SKM-1 (cell line): ENCODE results near the gene ASB2.

ENCODE experiments used
- DNase-seq: peaks from one replicate; lab custom pipeline; 2025; ENCODE audit not compliant: unreplicated experiment; lab: John Stamatoyannopoulos, UW

The ASB2 gene

GRCh38 chr14:93950948-93951634, 25.3 kb downstream of the ASB2 start:
- DNase-seq: no peak

DNA sequence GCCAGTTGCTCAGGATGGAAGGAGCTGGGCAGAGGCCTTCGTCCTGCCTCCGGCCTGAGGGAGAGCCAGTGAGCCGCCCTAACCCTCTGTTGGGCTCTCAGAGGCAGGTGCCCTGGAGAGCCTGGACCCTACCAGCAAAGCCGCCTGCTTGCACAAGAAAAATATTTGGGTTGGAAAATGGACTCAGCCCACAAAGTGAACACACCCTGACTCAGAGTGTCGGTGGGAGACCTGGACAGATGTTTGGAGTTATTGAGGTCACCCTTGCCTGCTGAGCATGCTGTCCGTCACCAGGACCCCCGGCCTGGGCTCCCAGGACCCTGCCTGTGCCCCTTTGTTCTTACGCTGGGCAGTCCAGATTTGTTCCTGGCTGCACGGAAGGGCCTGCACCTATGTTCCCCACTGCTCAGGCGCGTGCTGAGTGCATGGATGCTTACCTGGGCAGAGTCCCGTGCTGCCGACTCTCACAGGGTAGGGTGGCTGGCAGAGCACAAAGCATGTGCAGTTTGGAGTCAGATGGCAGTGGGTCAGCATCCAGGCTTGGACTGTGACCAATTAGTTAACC, 26.8 kb downstream of the ASB2 start:
- no peak for DNase-seq

DNA sequence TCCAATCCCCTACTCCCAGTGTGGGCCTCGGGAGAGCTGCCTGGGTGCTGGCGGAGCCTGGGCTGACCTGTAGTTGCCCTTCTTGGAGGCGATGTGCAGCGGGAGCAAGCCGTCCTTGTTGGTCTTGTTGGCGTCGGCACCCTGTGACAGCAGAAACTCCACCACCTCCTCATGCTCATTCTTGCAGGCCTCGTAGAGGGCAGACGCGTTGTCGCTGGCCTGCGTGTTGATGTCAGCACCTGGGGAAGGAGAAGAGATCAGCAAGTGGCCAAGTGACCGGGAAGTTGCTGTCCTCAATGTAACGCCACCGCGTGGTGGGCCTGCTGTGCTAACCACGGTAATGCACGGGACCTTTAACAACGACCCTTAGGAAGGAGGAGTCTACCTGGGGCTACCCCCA, 29.1 kb downstream of the ASB2 start:
- no peak for DNase-seq

DNA sequence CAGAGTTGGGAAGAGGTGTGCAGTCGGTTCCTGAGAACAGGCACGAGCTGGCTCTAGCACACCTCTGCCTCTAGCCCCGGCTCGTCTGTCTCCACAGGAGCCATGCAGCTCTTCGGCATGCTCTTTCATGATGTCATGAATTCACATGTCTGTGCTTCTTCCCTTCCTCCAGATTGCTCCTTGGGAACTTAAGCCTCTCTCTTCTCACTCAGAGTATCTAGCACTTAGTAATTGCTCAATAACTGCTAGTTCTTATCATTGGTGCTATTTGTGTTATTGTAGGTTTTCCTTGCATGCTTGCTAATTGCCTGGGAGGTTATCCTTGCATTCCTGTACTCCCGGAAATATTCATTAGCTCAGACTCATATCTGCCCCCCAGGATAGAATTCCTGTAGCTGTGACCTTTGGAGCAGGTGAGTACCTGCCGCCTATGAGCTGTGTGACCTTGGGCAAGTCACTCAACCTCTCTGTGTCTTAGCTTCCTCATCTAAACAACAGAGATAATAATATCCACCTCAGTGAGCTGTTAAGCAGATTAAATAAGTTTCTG, 29.8 kb downstream of the ASB2 start:
- DNase-seq: no peak

DNA sequence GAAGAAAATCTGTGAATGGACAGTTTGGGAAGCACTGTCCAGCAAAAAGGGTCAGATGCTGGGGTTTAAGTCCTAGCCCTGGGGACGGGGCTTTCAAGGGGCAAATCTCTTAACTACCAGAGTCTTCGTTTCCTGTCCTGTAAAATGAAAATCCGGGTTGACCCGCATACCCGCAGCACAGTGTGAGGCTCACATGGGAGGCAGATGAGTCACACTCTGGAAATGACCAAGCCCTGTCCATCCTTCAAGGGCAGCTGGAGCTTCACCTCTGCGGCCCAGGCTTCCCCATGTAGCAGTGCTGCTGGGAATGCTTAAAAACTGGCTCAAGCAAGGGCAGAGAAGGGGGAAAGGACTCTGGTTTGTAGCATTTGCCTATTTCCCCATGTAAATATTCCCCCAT, 30.3 kb downstream of the ASB2 start:
- no peak for DNase-seq

DNA sequence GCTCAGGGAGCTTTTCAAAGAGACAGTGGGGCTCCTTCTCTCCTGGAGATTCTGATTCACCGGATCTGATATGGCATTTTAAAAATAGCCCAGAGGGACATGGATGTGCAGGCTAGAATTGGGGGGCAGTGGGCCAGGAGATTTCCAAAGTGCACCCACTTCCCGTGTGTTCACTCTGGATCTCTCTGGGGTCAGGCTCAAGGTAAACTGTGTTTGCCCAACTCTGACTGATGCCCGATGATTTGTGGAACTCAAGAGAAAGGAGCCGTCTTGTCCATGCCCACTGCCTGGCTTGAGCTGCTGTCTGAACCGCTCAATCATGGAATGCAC, 31.3 kb downstream of the ASB2 start:
- DNase-seq: no peak

- DNase-seq: no peak
Observed at GRCh38 chr14:93944348-93945069, 31.9 kb downstream of the ASB2 start.

DNA sequence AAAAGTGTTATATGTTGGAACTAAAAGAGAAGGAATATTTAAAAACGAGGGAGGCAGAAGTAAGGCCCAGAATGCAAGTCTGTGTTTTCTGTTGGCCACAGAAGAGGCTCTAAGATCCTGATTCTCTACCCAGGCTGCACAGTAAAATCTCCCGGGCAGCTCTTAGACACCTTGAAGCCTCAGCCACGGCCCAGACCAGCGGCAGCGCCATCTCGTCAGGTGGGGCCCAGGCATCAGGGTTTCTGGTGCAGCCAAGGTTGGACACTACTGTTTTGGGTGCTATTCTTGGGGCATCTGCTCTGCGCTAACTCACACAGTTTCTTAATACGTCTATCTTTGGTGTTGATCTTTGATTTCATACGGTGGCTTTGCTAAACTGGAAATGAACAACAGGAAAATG, 32.4 kb downstream of the ASB2 start:
- DNase-seq: no peak

GRCh38 chr14:93943052-93943451, 33.3 kb downstream of the ASB2 start:
- no peak for DNase-seq

- no peak for DNase-seq
Observed at GRCh38 chr14:93941293-93941910, 35.0 kb downstream of the ASB2 start.

DNA sequence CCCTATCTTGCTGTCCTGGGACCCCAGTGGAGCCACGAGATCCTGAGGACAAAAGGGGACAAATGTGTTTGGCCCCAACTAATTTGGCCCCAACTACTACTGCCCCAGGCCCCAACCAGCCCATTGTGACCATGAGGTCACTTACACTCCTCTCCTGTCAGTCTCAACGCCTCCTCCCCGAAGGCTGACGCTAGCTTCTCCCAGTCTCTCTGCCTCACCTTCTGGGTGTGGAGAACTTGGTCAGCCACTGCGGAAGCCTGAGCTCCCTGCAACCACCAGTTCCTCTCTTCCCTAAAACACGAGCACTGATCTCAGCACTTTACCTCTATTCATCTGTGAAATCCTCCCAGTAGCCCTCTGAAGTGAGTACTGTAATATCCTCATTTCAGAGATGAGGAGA, 35.9 kb downstream of the ASB2 start:
- no peak for DNase-seq

- peak; percentile 3 for DNase-seq
Observed at GRCh38 chr14:93939304-93940229, 36.8 kb downstream of the ASB2 start.

DNA sequence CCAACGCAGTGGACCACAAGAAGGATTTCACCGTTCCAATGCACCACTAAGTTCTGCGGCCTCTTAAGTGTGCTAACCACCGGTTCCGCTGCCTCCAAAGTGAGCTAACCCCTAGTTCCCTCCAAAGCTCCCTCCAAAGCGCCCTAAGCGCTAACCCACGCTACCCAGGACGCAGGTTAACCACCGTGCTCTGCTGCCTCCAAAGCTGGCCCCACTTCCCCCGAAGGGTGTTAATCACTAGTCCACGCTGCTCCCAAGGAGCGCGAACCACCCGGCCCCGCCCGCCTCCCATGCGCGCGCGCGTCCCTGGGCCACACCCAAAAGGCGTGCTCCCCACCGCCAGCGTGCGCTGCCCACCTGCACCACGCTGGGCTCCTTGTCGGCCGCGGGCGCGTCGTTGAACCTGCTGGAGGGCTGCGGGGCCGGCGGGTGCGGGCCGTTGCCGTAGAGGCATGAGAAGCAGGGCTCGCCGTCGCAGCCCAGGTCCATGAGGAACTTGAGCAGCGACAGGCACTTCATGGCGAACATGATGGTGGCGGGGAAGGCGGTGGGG, 37.5 kb downstream of the ASB2 start:
- no peak for DNase-seq

DNA sequence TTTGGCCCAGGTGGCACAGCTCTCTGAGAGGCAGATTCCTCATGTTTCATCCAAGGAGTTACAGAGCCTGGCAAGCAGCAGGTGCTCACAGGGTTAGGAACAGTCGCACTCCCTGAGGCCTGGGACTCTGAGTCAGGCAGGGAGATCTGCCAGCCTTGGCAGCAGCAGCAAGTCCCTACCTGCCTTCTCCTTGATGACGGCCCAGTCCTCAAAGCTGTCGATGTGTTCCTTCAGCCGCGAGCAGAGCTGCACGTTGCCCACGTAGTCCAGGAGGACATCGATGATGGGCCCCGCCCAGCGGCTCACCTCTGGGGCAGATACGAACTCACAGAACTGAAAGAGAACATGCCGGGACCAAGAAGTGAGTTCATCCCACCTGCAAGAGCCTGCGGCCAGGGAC, 38.9 kb downstream of the ASB2 start:
- no peak for DNase-seq

- DNase-seq: no peak
Observed at GRCh38 chr14:93936926-93937325, 39.4 kb downstream of the ASB2 start.

DNA sequence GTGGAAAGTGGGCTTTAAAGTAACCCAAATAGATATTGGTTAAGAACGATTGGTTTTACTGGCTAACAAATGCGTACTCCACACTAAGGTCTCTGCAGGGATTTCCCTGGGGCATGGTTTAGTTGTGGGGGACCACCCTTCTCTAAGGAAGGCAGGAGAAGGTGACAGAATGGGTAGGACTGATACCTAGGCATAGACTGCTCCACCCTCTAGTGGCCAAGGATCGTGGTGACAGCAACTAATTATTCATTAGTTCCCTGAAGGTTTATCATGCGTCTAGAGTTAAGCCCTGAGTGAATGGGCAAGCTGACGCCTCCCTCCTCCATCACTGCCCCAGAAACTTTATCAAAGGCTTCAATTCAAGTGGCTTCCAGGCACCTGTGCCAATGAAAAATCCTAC, 40.1 kb downstream of the ASB2 start:
- no peak for DNase-seq

DNA sequence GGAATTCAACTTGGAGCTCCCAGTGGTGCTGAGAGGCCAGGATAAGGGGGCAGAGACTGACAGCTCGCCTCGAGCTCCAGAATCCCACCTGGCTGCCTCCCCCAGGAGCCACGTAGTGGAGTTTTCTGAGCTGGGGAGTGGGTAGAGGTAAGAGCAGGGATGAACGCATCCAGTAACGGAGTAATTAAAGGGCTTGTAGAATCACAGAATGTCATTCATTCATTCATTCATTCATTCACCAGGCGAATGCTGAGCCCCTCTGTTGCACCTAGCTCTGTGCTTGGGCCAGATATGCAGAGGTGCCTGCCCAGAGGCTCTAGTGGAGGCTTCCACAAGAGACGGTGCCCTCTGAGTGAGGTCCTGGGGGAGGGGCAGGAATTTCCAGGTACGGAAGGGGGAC, 41.2 kb downstream of the ASB2 start:
- no peak for DNase-seq

DNA sequence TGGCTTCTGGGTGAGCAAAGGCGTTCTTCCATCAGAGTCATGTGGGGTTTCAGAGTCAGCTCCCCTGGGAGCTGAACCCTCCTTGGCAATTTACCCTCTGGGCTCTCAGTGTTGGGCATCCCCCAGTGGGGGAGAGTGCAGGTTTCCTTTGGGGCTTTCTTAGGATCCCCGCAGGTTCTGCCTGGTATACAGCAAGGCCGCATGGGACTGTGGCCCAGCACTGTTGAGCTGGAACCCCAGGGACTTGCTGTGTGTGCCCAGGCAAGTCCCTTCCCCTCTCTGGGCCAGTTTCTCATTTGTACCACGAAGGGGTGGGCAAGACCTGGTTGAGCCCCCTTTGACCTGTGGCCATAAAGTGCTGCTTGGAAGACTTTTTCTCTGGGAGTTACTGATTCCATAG, 43.7 kb downstream of the ASB2 start:
- no peak for DNase-seq

GRCh38 chr14:93930989-93931307, 45.4 kb downstream of the ASB2 start:
- no peak for DNase-seq

- no peak for DNase-seq
Observed at GRCh38 chr14:93930296-93930988, 45.9 kb downstream of the ASB2 start.
